Measurements from ENCODE around the gene KRT13. TPM values are rescaled to one million over a fixed set of nuclear protein-coding genes. Genes with fewer than 3 reads are reported as not detected.

KRT13 gene
- total RNA-seq, 2 experiments from 2014 or later: not detected

DNA sequence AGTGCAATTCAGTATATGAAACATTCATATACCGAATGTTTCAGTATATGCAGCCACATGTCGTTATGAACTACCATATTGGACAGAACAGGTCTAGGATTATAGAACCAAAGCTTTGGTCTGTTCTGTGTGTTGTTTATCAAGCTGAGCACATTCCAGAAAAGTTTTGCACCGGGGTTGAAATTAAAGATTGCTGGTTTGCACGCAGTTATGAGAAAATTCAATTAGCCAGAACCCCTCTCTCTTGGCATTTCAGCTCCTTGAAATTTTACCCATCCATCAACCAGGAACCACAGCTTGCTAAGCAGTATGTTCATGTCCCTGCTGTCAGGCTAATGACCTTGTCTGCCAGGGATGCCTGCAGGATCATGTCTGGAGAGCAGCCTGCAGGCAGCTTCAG, 47.7 kb downstream of the KRT13 start:
- Mint-ChIP-seq H3K4me3 (no peak overlapping the region), H3K4me1 (no peaks in the 10 kb centered on the region), H3K9me3 (no peaks in the 10 kb centered on the region), H3K27ac (no peak overlapping the region), H3K27me3 (peaks cover 12% of the 10 kb centered on the region), H3K36me3 (ENCODE audit: low read depth) (no peaks in the 10 kb centered on the region)
- ChIA-PET CTCF (interaction anchor here (0.5 to 1.3 kb wide), 3 partner anchors 9 to 38 kb away, joined by 3 to 4 read pairs (median 3); no protein-coding TSS in a partner anchor), POLR2A (no interaction called here)
- no peak for DNase-seq

GRCh38 chr17:41456204-41456603, 49.2 kb downstream of the KRT13 start:
- POLR2A ChIA-PET: no interaction called here
- H3K27ac Mint-ChIP-seq: no peak overlapping the region
- no peaks in the 10 kb centered on the region for H3K4me1 Mint-ChIP-seq
- H3K36me3 Mint-ChIP-seq (ENCODE audit: low read depth): no peaks in the 10 kb centered on the region
- no peaks in the 10 kb centered on the region for H3K9me3 Mint-ChIP-seq
- no peak overlapping the region for H3K4me3 Mint-ChIP-seq
- CTCF ChIA-PET: interaction anchor here (1.0 kb wide), 1 partner anchor 54 kb away, joined by 3 read pairs; no protein-coding TSS in a partner anchor
- no peak for DNase-seq
- peaks cover 15% of the 10 kb centered on the region for H3K27me3 Mint-ChIP-seq

GRCh38 chr17:41455236-41455635, 50.2 kb downstream of the KRT13 start:
- Mint-ChIP-seq H3K4me3 (no peak overlapping the region), H3K27me3 (peaks cover 17% of the 10 kb centered on the region), H3K9me3 (no peaks in the 10 kb centered on the region), H3K4me1 (no peaks in the 10 kb centered on the region), H3K27ac (no peak overlapping the region), H3K36me3 (ENCODE audit: low read depth) (no peaks in the 10 kb centered on the region)
- ChIA-PET CTCF (interaction anchor here (1.2 kb wide), 1 partner anchor 10 kb away, joined by 3 read pairs; no protein-coding TSS in a partner anchor), POLR2A (no interaction called here)
- no peak for DNase-seq

DNA sequence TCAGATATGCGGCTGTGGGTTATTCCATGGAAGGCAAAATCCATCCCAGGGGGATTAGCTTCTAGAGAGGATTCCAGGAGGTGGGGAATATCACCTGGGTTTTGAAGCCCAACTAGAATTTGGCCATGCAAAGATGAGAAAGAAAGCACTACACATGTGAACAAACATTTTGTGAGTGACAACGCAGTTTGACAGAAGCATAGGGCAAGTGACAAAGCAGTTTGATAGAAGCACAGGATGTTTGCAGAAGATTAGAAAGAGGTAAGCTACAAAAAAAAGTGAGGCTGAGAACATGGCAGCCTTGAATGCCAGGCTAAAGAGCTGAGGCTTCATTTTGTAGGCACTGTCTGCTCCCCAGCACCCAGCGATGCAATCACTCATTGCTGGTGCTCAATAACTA, 52.3 kb downstream of the KRT13 start:
- H3K36me3 Mint-ChIP-seq (ENCODE audit: low read depth): no peaks in the 10 kb centered on the region
- H3K9me3 Mint-ChIP-seq: no peaks in the 10 kb centered on the region
- POLR2A ChIA-PET: no interaction called here
- peaks cover 12% of the 10 kb centered on the region for H3K27me3 Mint-ChIP-seq
- no peak overlapping the region for H3K27ac Mint-ChIP-seq
- CTCF ChIA-PET: no interaction called here
- H3K4me3 Mint-ChIP-seq: no peak overlapping the region
- H3K4me1 Mint-ChIP-seq: no peaks in the 10 kb centered on the region
- DNase-seq: no peak

DNA sequence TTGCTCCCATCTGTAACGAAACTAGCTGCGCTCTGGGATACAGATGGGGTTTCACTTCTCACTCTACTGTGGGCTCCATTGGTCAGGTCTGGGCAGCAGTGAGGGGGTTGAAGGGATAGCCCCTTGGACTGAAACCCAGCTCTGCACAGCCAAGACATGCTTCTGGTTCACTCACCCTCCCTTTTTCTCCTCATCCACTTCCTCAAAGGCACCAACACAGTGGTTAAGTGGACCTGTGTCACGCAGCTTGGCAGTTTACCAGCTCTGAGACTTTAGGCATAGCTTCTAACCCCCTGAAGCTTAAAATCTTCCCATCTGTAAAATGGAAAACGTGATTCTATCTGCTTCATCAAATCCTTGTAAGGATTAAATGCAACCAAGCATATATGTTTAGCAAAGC, 53.1 kb downstream of the KRT13 start:
- DNase-seq: no peak
- Mint-ChIP-seq H3K4me1 (no peaks in the 10 kb centered on the region), H3K27ac (no peak overlapping the region), H3K27me3 (peaks cover 12% of the 10 kb centered on the region), H3K36me3 (ENCODE audit: low read depth) (no peaks in the 10 kb centered on the region), H3K4me3 (no peak overlapping the region), H3K9me3 (no peaks in the 10 kb centered on the region)
- ChIA-PET POLR2A (no interaction called here), CTCF (no interaction called here)

DNA sequence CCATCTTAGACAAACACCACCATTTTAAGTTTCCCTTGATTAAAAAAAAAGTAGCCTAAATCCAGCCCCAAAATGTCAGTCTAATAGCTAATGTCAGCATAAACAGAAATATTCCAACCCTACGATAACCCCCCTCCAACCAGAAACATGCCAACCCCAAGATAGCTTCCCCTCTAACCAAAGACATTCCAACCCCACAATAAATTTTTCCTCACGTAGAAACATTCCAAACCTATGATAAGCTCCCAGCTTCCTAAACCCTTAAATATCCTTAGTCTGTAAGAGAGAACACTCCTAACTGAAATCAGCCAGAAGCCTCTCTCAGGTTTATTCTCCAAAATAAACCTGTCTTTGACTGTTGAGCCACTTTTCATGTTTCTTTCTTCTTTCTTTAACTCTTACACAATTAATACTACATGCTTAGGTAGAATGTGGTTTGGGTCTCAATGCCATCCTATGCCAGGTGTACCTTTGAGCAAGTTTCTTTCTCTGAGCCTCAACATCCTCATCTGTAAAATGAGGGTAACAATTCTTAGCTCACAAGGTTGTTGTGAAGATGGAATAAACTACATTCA, 54.2 kb downstream of the KRT13 start:
- H3K4me1 Mint-ChIP-seq: no peaks in the 10 kb centered on the region
- H3K4me3 Mint-ChIP-seq: no peak overlapping the region
- H3K27me3 Mint-ChIP-seq: peaks cover 12% of the 10 kb centered on the region
- ChIA-PET CTCF (interaction anchor here (1.2 kb wide), 1 partner anchor 16 kb away, joined by 5 read pairs; the partner anchor contains the start of gene KRT32), POLR2A (no interaction called here)
- H3K27ac Mint-ChIP-seq: no peak overlapping the region
- no peak for DNase-seq
- no peaks in the 10 kb centered on the region for H3K9me3 Mint-ChIP-seq
- H3K36me3 Mint-ChIP-seq (ENCODE audit: low read depth): no peaks in the 10 kb centered on the region

Small RNA genes lying within 50 kb of the gene (microRNA-seq; reads per million reads assigned to microRNA genes)
- gene MIR6510 (ENCODE audit: borderline microRNAs expressed, borderline replicate concordance): not detected

Other genes with a start within 250 kb of the KRT13 start
- not detected for gene KRTAP9-6, start 240.2 kb downstream of the KRT13 start, total RNA-seq
- not detected for gene KRTAP9-7, start 229.9 kb downstream of the KRT13 start, total RNA-seq
- not detected for gene KRTAP29-1, start 202.8 kb downstream of the KRT13 start, total RNA-seq
- gene KRTAP16-1, start 196.3 kb downstream of the KRT13 start, total RNA-seq: under 1 TPM in 1 of 2 experiments, not detected in 1; 0.12 TPM
- not detected for gene KRTAP17-1, start 189.9 kb downstream of the KRT13 start, total RNA-seq
- not detected for gene KRT33A, start 154.8 kb downstream of the KRT13 start, total RNA-seq
- gene KRT33B, start 135.8 kb downstream of the KRT13 start, total RNA-seq: not detected
- not detected for gene KRT34, start 123.3 kb downstream of the KRT13 start, total RNA-seq
- not detected for gene KRT31, start 108.0 kb downstream of the KRT13 start, total RNA-seq
- gene KRT37, start 81.0 kb downstream of the KRT13 start, total RNA-seq: not detected
- not detected for gene KRT38, start 64.6 kb downstream of the KRT13 start, total RNA-seq
- gene KRT32, start 38.2 kb downstream of the KRT13 start, total RNA-seq: not detected
- gene KRT35, start 24.5 kb downstream of the KRT13 start, total RNA-seq: not detected
- not detected for gene KRT36, start 15.7 kb downstream of the KRT13 start, total RNA-seq
- gene KRT15, start 13.3 kb upstream of the KRT13 start, total RNA-seq: not detected
- gene KRT19, start 22.7 kb upstream of the KRT13 start, total RNA-seq: not detected
- not detected for gene KRT9, start 66.4 kb upstream of the KRT13 start, total RNA-seq
- not detected for gene KRT14, start 81.3 kb upstream of the KRT13 start, total RNA-seq
- gene KRT16, start 107.2 kb upstream of the KRT13 start, total RNA-seq: not detected
- gene KRT17, start 119.0 kb upstream of the KRT13 start, total RNA-seq: under 1 TPM in 1 of 2 experiments, not detected in 1; 0.25 TPM
- gene EIF1, start 183.3 kb upstream of the KRT13 start, total RNA-seq: 100 to 1,000 TPM; 605 to 645 TPM
- not detected for gene GAST, start 206.7 kb upstream of the KRT13 start, total RNA-seq
- under 1 TPM; 0.25 to 0.31 TPM for gene HAP1, start 229.0 kb upstream of the KRT13 start, total RNA-seq

All from activated CD4-positive, alpha-beta T cell treated with anti-CD3 and anti-CD28 coated beads, Interleukin-2, amount 10 ng/mL, durations not matched to agents 7 days and 5 days (primary cell).